ENCODE measurements around the gene KRTAP4-5. TPM values are rescaled to one million over a fixed set of nuclear protein-coding genes. Genes with fewer than 3 reads are reported as not detected.
"Not testable (repeated sequence)": the region's sequence is repeated elsewhere in the genome, so short reads cannot be mapped to it uniquely, and the experiment has no call there.

Gene KRTAP4-5
- total RNA-seq, 2 experiments from 2014 or later, result not detected

- Mint-ChIP-seq H3K9me3 (no peaks in the 10 kb centered on the region), H3K4me1 (ENCODE audit: low read depth) (peaks cover 8% of the 10 kb centered on the region), H3K4me3 (no peak within 1 kb of the TSS), H3K27me3 (peaks cover 5% of the 10 kb centered on the region), H3K27ac (no peak within 1 kb of the TSS), H3K36me3 (ENCODE audit: low read depth) (no peaks in the 10 kb centered on the region)
- intact Hi-C loops (cut with micrococcal nuclease), result no loop called here
- POLR2A ChIA-PET, result no interaction called here
- DNase-seq (no peak), ATAC-seq (no peak)
- CTCF ChIA-PET, result no interaction called here
- no peak for TF ChIP-seq CTCF (IDR thresholded peaks at IDR 0.05)
Observed at GRCh38 chr17:41101586-41102259, 47.9 kb downstream of the KRTAP4-5 start, which contains the start of gene KRTAP4-16. KRTAP4-16 (minus strand) TSS chr17:41102209; CDS start chr17:41102209, 0 bp downstream.

- intact Hi-C loops (cut with micrococcal nuclease); DNase-seq; H3K36me3 Mint-ChIP-seq (ENCODE audit: low read depth); H3K9me3 Mint-ChIP-seq; H3K4me3 Mint-ChIP-seq; H3K27me3 Mint-ChIP-seq; H3K4me1 Mint-ChIP-seq (ENCODE audit: low read depth); CTCF ChIA-PET; ATAC-seq; POLR2A ChIA-PET; H3K27ac Mint-ChIP-seq: not testable (repeated sequence)
Observed at GRCh38 chr17:41099682-41100480, 49.7 kb downstream of the KRTAP4-5 start.

Other genes starting within 250 kb of the KRTAP4-5 start
- gene KRT23, start 212.2 kb downstream of the KRTAP4-5 start, total RNA-seq, result not detected
- gene KRT39, start 182.9 kb downstream of the KRTAP4-5 start, total RNA-seq, result not detected
- not detected for gene KRT40, start 165.5 kb downstream of the KRTAP4-5 start, total RNA-seq
- not detected for gene KRTAP3-3, start 155.7 kb downstream of the KRTAP4-5 start, total RNA-seq
- not detected for gene KRTAP3-2, start 149.9 kb downstream of the KRTAP4-5 start, total RNA-seq
- gene KRTAP3-1, start 140.7 kb downstream of the KRTAP4-5 start, total RNA-seq, result not detected
- gene KRTAP1-5, start 122.6 kb downstream of the KRTAP4-5 start, total RNA-seq, result not detected
- gene KRTAP1-4, start 119.6 kb downstream of the KRTAP4-5 start, total RNA-seq, result not detected
- not detected for gene KRTAP1-3, start 115.0 kb downstream of the KRTAP4-5 start, total RNA-seq
- not detected for gene KRTAP1-1, start 108.4 kb downstream of the KRTAP4-5 start, total RNA-seq
- not detected for gene KRTAP2-1, start 102.5 kb downstream of the KRTAP4-5 start, total RNA-seq
- gene KRTAP2-2, start 94.6 kb downstream of the KRTAP4-5 start, total RNA-seq, result not detected
- not detected for gene KRTAP2-3, start 89.7 kb downstream of the KRTAP4-5 start, total RNA-seq
- gene KRTAP2-4, start 83.9 kb downstream of the KRTAP4-5 start, total RNA-seq, result not detected
- not detected for gene KRTAP4-7, start 65.7 kb downstream of the KRTAP4-5 start, total RNA-seq
- gene KRTAP4-8, start 51.7 kb downstream of the KRTAP4-5 start, total RNA-seq, result not detected
- gene KRTAP4-16, start 47.6 kb downstream of the KRTAP4-5 start, total RNA-seq, result not detected
- gene KRTAP4-9, start 44.4 kb downstream of the KRTAP4-5 start, total RNA-seq, result not detected
- gene KRTAP4-11, start 31.5 kb downstream of the KRTAP4-5 start, total RNA-seq, result not detected
- gene KRTAP4-12, start 25.6 kb downstream of the KRTAP4-5 start, total RNA-seq, result not detected
- not detected for gene KRTAP4-6, start 9.3 kb downstream of the KRTAP4-5 start, total RNA-seq
- not detected for gene KRTAP4-4, start 10.9 kb upstream of the KRTAP4-5 start, total RNA-seq
- gene KRTAP4-3, start 18.4 kb upstream of the KRTAP4-5 start, total RNA-seq, result not detected
- not detected for gene KRTAP4-2, start 28.4 kb upstream of the KRTAP4-5 start, total RNA-seq
- gene KRTAP4-1, start 35.1 kb upstream of the KRTAP4-5 start, total RNA-seq, result not detected
- gene KRTAP9-1, start 40.1 kb upstream of the KRTAP4-5 start, total RNA-seq, result not detected
- not detected for gene KRTAP9-2, start 76.8 kb upstream of the KRTAP4-5 start, total RNA-seq
- not detected for gene KRTAP9-3, start 82.6 kb upstream of the KRTAP4-5 start, total RNA-seq
- not detected for gene KRTAP9-8, start 88.2 kb upstream of the KRTAP4-5 start, total RNA-seq
- not detected for gene KRTAP9-4, start 99.9 kb upstream of the KRTAP4-5 start, total RNA-seq
- gene KRTAP9-9, start 105.6 kb upstream of the KRTAP4-5 start, total RNA-seq, result not detected
- not detected for gene KRTAP9-6, start 115.6 kb upstream of the KRTAP4-5 start, total RNA-seq
- not detected for gene KRTAP9-7, start 125.9 kb upstream of the KRTAP4-5 start, total RNA-seq
- gene KRTAP29-1, start 153.0 kb upstream of the KRTAP4-5 start, total RNA-seq, result not detected
- gene KRTAP16-1, start 159.5 kb upstream of the KRTAP4-5 start, total RNA-seq, result not detected
- gene KRTAP17-1, start 165.9 kb upstream of the KRTAP4-5 start, total RNA-seq, result not detected
- gene KRT33A, start 201.0 kb upstream of the KRTAP4-5 start, total RNA-seq, result not detected
- not detected for gene KRT33B, start 220.0 kb upstream of the KRTAP4-5 start, total RNA-seq
- gene KRT34, start 232.5 kb upstream of the KRTAP4-5 start, total RNA-seq, result not detected
- not detected for gene KRT31, start 247.8 kb upstream of the KRTAP4-5 start, total RNA-seq